MG63 (cell line): ENCODE measurements around the gene MMADHC. TPM values are rescaled to one million over a fixed set of nuclear protein-coding genes. Genes with fewer than 3 reads are reported as not detected.

Experiments
- DNase-seq: peaks from one replicate; pipeline ENCODE4 v3.0.0-alpha.2; 2020
- H3K27me3 ChIP-seq: fragments of 250-450 bp; sonication (Bioruptor Pico); 2 replicates; pipeline ENCODE4 v1.5.1; 2020; ENCODE audit warnings: mild to moderate bottlenecking, moderate library complexity
- H3K36me3 ChIP-seq: fragments of 250-450 bp; sonication (Bioruptor Pico); 2 replicates; pipeline ENCODE4 v1.5.1; 2020; ENCODE audit warnings: mild to moderate bottlenecking, moderate library complexity
- H3K4me3 ChIP-seq: fragments of 250-450 bp; sonication (Bioruptor Pico); 2 replicates; pipeline ENCODE4 v1.5.1; 2020; ENCODE audit warnings: mild to moderate bottlenecking, moderate library complexity
- H3K9me3 ChIP-seq: fragments of 250-450 bp; sonication (Bioruptor Pico); 2 replicates; pipeline ENCODE4 v1.5.1; 2020; ENCODE audit warnings: mild to moderate bottlenecking, moderate library complexity
- total RNA-seq: library from RNA; depleted of rRNA; stranded (reverse); fragments of >200 nt; shearing (Covaris generic); gene quantifications from 2 replicates; pipeline ENCODE4 v1.2.3, GENCODE V29; 2014; ENCODE audit warnings: low replicate concordance

Gene MMADHC
- total RNA-seq, 1 experiment from 2014 or later = 207 TPM

DNA sequence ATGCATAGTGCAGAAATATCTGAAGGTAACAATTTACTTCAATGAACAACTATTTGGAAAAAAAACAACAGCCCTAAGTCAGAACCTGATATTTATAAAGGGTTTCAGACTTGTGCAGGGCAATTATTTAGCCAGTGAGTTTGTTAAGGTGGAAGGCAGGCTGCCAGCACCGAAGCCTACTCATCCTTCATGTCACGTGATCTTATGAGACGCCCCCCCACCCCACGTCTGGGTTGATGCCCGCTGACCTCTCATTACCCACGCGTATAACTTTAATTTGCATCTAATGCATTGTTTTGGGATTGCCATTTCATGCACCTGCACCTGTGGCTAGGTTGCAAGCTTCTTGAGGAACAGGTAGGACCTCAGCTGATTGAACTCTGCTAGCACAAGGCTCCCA lies 52.9 kb downstream of the MMADHC start:
- no peak overlapping the region for H3K4me3 ChIP-seq
- H3K9me3 ChIP-seq = no peaks in the 10 kb centered on the region
- no peaks in the 10 kb centered on the region for H3K36me3 ChIP-seq
- no peaks in the 10 kb centered on the region for H3K27me3 ChIP-seq
- DNase-seq = no peak

DNA sequence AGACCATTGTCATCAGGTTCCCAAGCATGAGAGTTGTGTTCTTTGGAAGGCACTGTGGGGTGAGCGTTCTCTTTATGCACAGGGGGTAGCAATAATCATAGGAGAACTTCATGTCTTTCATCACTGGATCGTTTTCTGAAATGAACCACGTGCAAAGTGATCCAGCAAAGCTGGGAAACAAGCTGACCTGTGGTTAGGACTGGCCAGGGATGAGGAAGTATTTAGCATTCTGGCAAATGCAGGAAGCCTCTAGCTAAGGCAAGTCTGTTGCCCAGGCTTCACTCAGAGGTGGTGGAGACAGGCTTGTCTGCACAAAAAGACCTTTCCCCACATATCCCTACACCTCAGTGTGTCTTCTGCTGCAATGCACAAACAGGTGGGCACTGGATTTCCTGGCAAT lies 58.6 kb downstream of the MMADHC start:
- no peaks in the 10 kb centered on the region; the same call in 1 of the 2 replicates for H3K27me3 ChIP-seq
- no peaks in the 10 kb centered on the region for H3K36me3 ChIP-seq
- no peaks in the 10 kb centered on the region for H3K9me3 ChIP-seq
- no peak overlapping the region for H3K4me3 ChIP-seq
- no peak for DNase-seq

DNA sequence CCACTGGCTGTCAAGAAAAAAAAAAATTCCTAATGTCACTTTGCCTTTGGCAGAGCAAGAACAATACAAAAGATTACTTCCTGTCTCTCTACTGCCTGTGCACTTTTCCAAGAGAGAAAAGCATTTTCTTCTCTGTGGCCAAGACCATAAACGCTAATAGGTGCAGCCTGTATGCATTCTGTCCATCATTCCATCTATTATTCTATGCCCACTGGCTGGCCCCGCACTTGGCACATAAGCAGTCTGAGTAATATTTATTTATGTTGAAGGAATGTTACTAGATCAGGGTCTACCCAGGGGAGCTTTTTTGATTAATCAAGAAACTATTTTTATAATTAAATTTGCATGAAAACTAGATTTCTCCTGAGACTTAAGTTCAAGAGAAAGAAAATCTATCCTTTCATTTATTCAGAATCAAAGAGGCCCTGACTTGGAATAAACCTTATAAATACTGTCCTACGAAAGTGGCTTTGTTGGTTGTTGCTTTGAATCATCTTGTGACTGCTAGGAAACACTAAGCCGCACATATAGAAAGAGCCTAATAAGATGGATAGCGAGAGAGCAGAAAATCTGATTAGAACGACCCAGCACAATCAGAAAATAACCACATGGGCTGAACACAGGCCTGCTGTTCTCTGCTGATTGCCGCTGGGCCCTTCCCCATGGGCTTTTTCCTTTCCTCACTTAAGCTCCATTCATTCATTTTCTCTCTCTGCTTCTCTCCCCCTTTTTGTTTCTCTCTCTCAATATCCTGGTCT lies 59.4 kb downstream of the MMADHC start:
- peak; percentile 3 for DNase-seq
- no peak overlapping the region for H3K4me3 ChIP-seq
- H3K27me3 ChIP-seq = peaks cover 3% of the 10 kb centered on the region
- H3K36me3 ChIP-seq = no peaks in the 10 kb centered on the region
- H3K9me3 ChIP-seq = no peaks in the 10 kb centered on the region

DNA sequence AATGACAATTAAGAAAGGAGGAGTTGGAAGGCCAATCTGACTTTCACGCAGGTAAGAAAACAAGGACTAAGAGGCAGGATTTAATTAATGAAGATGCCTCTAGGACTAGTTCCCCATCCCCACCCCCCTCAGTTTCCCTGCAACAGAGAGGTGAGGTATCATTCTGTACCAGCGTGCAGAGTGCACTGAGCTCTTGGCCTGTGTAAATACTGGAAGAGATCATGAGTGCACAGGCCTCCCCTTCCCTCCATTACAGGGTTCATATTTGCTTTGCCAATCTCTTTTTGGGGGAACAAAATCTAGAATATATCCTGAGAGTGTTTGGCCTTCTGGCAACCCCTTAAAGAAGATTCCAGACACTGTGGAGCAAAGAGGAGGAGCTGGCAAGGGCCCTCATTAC lies 60.9 kb downstream of the MMADHC start:
- Histone ChIP-seq H3K9me3 (no peaks in the 10 kb centered on the region), H3K4me3 (no peak overlapping the region), H3K36me3 (no peaks in the 10 kb centered on the region), H3K27me3 (peaks cover 3% of the 10 kb centered on the region)
- no peak for DNase-seq

DNA sequence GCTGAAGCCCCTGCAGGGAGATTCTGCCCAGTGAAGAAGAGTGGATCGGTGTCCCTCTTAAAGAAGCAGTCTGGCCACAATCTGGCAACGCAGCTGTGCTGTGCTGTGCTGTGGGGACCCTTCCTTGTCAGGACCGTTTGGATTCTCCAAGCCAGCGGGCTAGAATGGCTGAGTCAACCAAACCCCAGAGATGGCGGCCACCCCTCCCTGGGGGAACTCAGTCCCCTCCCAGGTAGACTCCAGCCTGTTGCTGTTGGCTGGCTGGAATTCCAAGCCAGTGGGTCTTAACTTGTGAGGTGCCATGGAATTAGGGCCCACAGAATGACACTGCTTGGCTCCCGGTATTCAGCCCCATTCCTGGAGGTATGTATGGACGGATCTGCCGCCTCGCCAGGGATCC lies 62.3 kb downstream of the MMADHC start:
- DNase-seq = no peak
- Histone ChIP-seq H3K36me3 (no peaks in the 10 kb centered on the region), H3K4me3 (no peak overlapping the region), H3K27me3 (peaks cover 3% of the 10 kb centered on the region), H3K9me3 (no peaks in the 10 kb centered on the region)
